ENCODE measurements around the gene NLGN4X.

DNA sequence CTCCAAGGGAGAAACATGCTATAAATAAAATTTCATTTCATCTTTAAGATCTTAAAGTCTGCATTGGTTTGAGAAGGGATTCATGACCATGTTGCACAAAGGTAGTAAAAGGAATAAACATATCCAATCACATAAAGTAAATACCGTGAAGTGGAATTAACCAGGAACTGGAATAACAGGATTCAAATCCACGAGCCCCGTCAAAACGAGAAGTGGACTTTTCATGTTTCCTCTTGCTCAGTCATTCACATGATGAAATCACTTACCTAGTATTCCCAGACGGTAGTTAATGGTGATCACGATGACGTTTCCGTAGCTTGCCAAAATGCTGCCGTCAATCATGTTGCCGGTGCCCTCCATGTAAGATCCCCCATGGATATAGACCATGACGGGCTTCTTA lies 199.7 kb downstream of the NLGN4X start:
- TF ChIP-seq CTCF (IDR thresholded peaks at IDR 0.05) (no peak), ZFX (IDR thresholded peaks at IDR 0.05; ENCODE audit: borderline replicate concordance) (no peak)

All from 22Rv1 (cell line).